Neuron (in vitro differentiated cells): Measurements from ENCODE around the gene INPP5J.
A peak's percentile ranks its signal among the peaks of the same experiment; 100 is the strongest.
"Not testable (repeated sequence)": the region's sequence is repeated elsewhere in the genome, so short reads cannot be mapped to it uniquely, and the experiment has no call there.

Source experiments
- H2AFZ ChIP-seq: one replicate; pipeline ENCODE4 v1.6.1; 2013; ENCODE audit warnings: low read depth, mild to moderate bottlenecking, inconsistent platforms, low read length, moderate library complexity
- H3K27me3 ChIP-seq: one replicate; pipeline ENCODE4 v1.6.1; 2013; ENCODE audit warnings: low read length; ENCODE audit not compliant: insufficient read depth
- H3K36me3 ChIP-seq: one replicate; pipeline ENCODE4 v1.6.1; 2013; ENCODE audit warnings: low read length; ENCODE audit not compliant: insufficient read depth
- H3K4me1 ChIP-seq: one replicate; pipeline ENCODE4 v1.6.1; 2013; ENCODE audit warnings: low read length; ENCODE audit not compliant: insufficient read depth
- H3K4me3 ChIP-seq: 2 replicates; pipeline ENCODE4 v1.5.1; 2013; ENCODE audit warnings: mild to moderate bottlenecking, low read length, moderate library complexity
- H3K9me3 ChIP-seq: one replicate; pipeline ENCODE4 v1.6.1; 2013; ENCODE audit warnings: low read length

The INPP5J gene

GRCh38 chr22:31161386-31161785 is 38.6 kb downstream of the INPP5J start:
- no peaks in the 10 kb centered on the region for H3K9me3 ChIP-seq
- H3K4me1 ChIP-seq, result peaks cover 13% of the 10 kb centered on the region
- H3K36me3 ChIP-seq, result peaks cover 12% of the 10 kb centered on the region
- no peak overlapping the region for H2AFZ ChIP-seq
- peaks cover 12% of the 10 kb centered on the region for H3K27me3 ChIP-seq
- H3K4me3 ChIP-seq, result peak overlapping the region; percentile 98

- Histone ChIP-seq H3K4me3 (no peak overlapping the region), H3K27me3 (peaks cover 5% of the 10 kb centered on the region), H3K9me3 (no peaks in the 10 kb centered on the region), H3K4me1 (peaks cover 13% of the 10 kb centered on the region), H3K36me3 (peaks cover 16% of the 10 kb centered on the region), H2AFZ (no peak overlapping the region)
These were observed 39.4 kb downstream of the INPP5J start for GRCh38 chr22:31162015-31162765.

DNA sequence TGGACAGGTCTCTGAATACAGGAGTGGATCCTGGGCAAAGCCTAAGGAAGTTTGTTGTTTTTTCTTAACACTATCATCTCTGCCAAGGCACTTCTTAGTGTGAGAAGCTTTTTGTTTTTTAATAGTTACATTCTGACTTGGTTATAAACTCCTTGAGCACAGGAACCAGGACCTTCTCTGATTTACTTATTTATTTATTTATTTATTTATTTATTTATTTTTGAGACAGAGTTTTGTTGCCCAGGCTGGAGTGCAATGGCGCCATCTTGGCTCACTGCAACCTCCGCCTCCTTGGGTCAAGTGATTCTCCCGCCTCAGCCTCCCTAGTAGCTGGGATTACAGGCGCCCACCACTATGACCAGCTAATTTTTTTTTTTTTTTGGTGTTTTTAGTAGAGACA is 48.2 kb downstream of the INPP5J start:
- Histone ChIP-seq H3K4me1 (no peaks in the 10 kb centered on the region), H3K9me3 (no peaks in the 10 kb centered on the region), H3K27me3 (no peaks in the 10 kb centered on the region), H3K4me3 (no peak overlapping the region), H3K36me3 (peaks cover 6% of the 10 kb centered on the region), H2AFZ (no peak overlapping the region)

GRCh38 chr22:31171734-31172133 is 49.0 kb downstream of the INPP5J start:
- not testable (repeated sequence) for H3K36me3 ChIP-seq, H3K27me3 ChIP-seq, H2AFZ ChIP-seq, H3K9me3 ChIP-seq, H3K4me3 ChIP-seq, H3K4me1 ChIP-seq

DNA sequence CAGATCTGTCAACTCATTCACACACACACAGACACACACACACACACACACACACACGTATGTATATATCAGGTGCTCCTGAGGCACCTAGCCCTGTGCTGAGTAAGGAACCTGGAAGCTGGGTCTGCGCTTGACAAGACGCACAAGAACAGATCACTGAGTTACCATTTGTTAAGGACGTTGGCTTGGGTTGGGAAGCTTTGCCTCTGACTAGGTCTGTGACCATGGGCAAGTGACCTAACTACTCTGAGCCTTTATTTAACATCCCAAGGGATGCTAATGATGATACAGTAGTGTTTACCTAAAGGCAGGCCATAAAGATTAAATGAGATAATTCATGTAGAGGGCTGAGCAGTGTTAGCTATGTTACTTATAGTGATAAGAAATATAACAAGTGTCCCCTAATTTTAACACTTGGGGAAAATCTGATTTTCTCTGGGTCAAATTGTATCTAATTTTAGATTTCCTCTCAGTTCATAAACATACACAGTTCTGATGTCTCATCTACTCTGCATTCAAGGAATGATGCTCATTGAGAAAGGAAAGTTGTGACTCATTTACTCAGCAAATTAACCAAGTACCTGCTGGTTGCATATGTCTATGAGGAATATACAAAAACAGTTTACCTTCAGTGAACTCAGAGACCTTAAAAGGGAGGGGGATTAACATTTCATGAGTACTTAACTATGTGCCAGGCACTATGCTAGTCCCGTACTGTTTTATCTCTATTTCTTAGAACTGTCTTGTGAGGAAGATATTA is 50.8 kb downstream of the INPP5J start:
- no peak overlapping the region for H2AFZ ChIP-seq
- no peaks in the 10 kb centered on the region for H3K4me1 ChIP-seq
- peaks cover 12% of the 10 kb centered on the region for H3K36me3 ChIP-seq
- no peaks in the 10 kb centered on the region for H3K27me3 ChIP-seq
- no peak overlapping the region for H3K4me3 ChIP-seq
- H3K9me3 ChIP-seq, result no peaks in the 10 kb centered on the region

DNA sequence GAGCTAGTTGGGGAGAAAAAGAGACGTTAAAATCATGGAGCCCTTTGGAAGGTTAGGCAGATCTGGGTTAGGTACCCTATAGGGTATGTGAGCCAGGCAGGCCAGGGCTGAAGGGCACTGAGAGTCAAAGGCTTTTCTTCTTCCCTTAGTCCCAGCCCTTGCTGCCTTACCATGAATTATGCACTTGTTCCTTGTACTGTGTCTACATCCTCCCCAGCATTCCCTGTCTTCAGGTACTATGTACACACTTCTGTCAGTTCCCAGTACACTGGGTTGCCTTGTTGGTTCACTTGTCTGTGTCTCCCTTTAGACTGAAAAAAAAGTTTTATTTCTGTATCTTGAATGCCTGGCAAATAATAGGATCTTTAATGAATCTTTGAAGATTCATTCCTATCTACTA is 54.2 kb downstream of the INPP5J start:
- H3K9me3 ChIP-seq, result no peaks in the 10 kb centered on the region
- H3K27me3 ChIP-seq, result no peaks in the 10 kb centered on the region
- no peaks in the 10 kb centered on the region for H3K4me1 ChIP-seq
- peaks cover 19% of the 10 kb centered on the region for H3K36me3 ChIP-seq
- no peak overlapping the region for H2AFZ ChIP-seq
- H3K4me3 ChIP-seq, result no peak overlapping the region

- Histone ChIP-seq H3K36me3 (peaks cover 23% of the 10 kb centered on the region), H3K27me3 (no peaks in the 10 kb centered on the region), H3K4me1 (no peaks in the 10 kb centered on the region), H2AFZ (no peak overlapping the region), H3K9me3 (no peaks in the 10 kb centered on the region), H3K4me3 (no peak overlapping the region)
These were observed 54.8 kb downstream of the INPP5J start for GRCh38 chr22:31177420-31178162.

DNA sequence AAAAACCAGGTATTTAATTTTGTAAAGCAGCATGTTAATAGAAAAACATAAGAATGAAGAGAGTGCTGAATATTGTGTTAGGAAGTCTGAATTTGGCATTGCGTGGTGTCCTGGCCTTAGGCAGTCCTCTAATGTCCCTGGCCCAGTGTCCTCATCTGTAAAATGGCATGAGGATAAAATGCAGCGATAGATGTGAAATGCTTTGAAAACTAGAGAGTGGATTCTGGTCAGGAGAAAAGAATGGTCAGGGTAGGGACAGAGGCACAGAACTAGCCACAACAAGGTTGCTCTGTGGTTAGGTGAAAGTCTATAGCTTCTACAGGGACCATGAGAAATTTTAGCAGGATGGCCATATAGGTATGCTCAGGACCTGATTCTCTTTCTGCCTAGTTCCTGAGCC is 56.1 kb downstream of the INPP5J start:
- H3K4me1 ChIP-seq, result no peaks in the 10 kb centered on the region
- no peak overlapping the region for H3K4me3 ChIP-seq
- H2AFZ ChIP-seq, result no peak overlapping the region
- H3K27me3 ChIP-seq, result no peaks in the 10 kb centered on the region
- no peaks in the 10 kb centered on the region for H3K9me3 ChIP-seq
- peaks cover 24% of the 10 kb centered on the region for H3K36me3 ChIP-seq

DNA sequence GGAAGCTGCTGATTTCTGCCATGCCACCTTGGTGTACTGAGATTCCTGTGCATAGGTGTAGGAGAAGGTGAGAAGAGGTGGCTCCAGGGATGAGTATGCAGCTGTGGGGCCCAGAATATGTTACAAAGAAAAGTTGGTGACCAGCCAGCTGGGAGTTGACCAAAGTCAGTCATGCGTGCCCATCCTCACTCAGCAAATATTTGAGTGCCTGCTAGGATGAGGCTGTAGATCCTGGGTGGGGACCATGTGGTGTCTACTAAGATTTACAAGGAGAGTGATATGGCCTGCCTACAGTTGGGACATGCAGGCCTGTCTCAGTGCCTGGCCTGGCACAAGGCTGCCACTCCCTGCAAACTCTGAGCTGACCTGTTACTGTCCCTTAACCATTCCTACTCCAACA is 56.6 kb downstream of the INPP5J start:
- H3K4me1 ChIP-seq, result no peaks in the 10 kb centered on the region
- H3K4me3 ChIP-seq, result no peak overlapping the region
- peaks cover 24% of the 10 kb centered on the region for H3K36me3 ChIP-seq
- peaks cover 2% of the 10 kb centered on the region for H3K9me3 ChIP-seq
- no peaks in the 10 kb centered on the region for H3K27me3 ChIP-seq
- no peak overlapping the region for H2AFZ ChIP-seq

DNA sequence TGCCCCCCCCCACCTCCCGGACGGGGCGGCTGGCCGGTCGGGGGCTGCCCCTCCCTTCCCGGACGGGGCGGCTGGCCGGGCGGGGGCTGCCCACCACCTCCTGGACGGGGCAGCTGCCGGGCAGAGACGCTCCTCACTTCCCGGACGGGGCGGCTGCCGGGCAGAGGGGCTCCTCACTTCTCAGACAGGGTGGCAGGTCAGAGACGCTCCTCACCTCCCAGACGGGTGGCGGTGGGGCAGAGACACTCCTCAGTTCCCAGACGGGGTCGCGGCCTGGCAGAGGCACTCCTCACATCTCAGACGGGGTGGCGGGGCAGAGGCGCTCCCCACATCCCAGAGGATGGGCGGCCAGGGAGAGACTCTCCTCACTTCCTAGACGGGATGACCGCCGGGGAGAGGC is 61.2 kb downstream of the INPP5J start:
- Histone ChIP-seq H3K9me3 (peaks cover 8% of the 10 kb centered on the region), H3K36me3 (peaks cover 30% of the 10 kb centered on the region), H3K4me3 (no peak overlapping the region), H3K27me3 (no peaks in the 10 kb centered on the region), H2AFZ (no peak overlapping the region), H3K4me1 (no peaks in the 10 kb centered on the region)
